ENCODE results near the gene SKI. TPM values are rescaled to one million over a fixed set of nuclear protein-coding genes. Genes with fewer than 3 reads are reported as not detected.

SKI gene
- polyA plus RNA-seq, 1 donor, result 46.1 TPM

GRCh38 chr1:2202008-2202575 is 26.0 kb upstream of the SKI start:
- 100% methylated on average over 6 of the region's 9 CpGs for WGBS (ENCODE audit: insufficient coverage, low lambda C conversion rate)
- Histone ChIP-seq H3K27ac (ENCODE audit: low read length) (no peak overlapping the region), H3K4me1 (ENCODE audit: control insufficient read depth, insufficient read depth, low read length) (peaks cover 33% of the 10 kb centered on the region), H3K4me3 (ENCODE audit: low read length) (no peak overlapping the region), H3K27me3 (ENCODE audit: control insufficient read depth, insufficient read depth, low read length) (no peaks in the 10 kb centered on the region), H3K36me3 (ENCODE audit: control insufficient read depth, insufficient read depth, low read length) (no peaks in the 10 kb centered on the region), H3K9me3 (ENCODE audit: control insufficient read depth, low read depth, low read length) (peaks cover 3% of the 10 kb centered on the region)
- DNase-seq, result no peak

- DNase-seq, result no peak
- no peaks in the 10 kb centered on the region for H3K27me3 ChIP-seq (ENCODE audit: control insufficient read depth, insufficient read depth, low read length)
- H3K4me1 ChIP-seq (ENCODE audit: control insufficient read depth, insufficient read depth, low read length), result peaks cover 38% of the 10 kb centered on the region
- H3K36me3 ChIP-seq (ENCODE audit: control insufficient read depth, insufficient read depth, low read length), result no peaks in the 10 kb centered on the region
- peaks cover 5% of the 10 kb centered on the region for H3K9me3 ChIP-seq (ENCODE audit: control insufficient read depth, low read depth, low read length)
- no CpG with 5 or more reads among the region's 15 CpGs for WGBS (ENCODE audit: insufficient coverage, low lambda C conversion rate)
- H3K27ac ChIP-seq (ENCODE audit: low read length), result no peak overlapping the region
- no peak overlapping the region for H3K4me3 ChIP-seq (ENCODE audit: low read length)
These were observed 25.1 kb upstream of the SKI start for GRCh38 chr1:2202843-2203601.

GRCh38 chr1:2203671-2204414 is 24.3 kb upstream of the SKI start:
- H3K4me3 ChIP-seq (ENCODE audit: low read length), result peak overlapping the region; percentile 49
- H3K27ac ChIP-seq (ENCODE audit: low read length), result no peak overlapping the region
- DNase-seq, result no peak
- peaks cover 5% of the 10 kb centered on the region for H3K9me3 ChIP-seq (ENCODE audit: control insufficient read depth, low read depth, low read length)
- H3K36me3 ChIP-seq (ENCODE audit: control insufficient read depth, insufficient read depth, low read length), result no peaks in the 10 kb centered on the region
- WGBS (ENCODE audit: insufficient coverage, low lambda C conversion rate), result no CpG with 5 or more reads among the region's 25 CpGs
- H3K4me1 ChIP-seq (ENCODE audit: control insufficient read depth, insufficient read depth, low read length), result peaks cover 39% of the 10 kb centered on the region
- no peaks in the 10 kb centered on the region for H3K27me3 ChIP-seq (ENCODE audit: control insufficient read depth, insufficient read depth, low read length)

- Histone ChIP-seq H3K27ac (ENCODE audit: low read length) (peak overlapping the region; percentile 48), H3K27me3 (ENCODE audit: control insufficient read depth, insufficient read depth, low read length) (no peaks in the 10 kb centered on the region), H3K4me1 (ENCODE audit: control insufficient read depth, insufficient read depth, low read length) (peaks cover 41% of the 10 kb centered on the region), H3K4me3 (ENCODE audit: low read length) (peak overlapping the region; percentile 49), H3K9me3 (ENCODE audit: control insufficient read depth, low read depth, low read length) (peaks cover 5% of the 10 kb centered on the region), H3K36me3 (ENCODE audit: control insufficient read depth, insufficient read depth, low read length) (no peaks in the 10 kb centered on the region)
- no CpG with 5 or more reads among the region's 60 CpGs for WGBS (ENCODE audit: insufficient coverage, low lambda C conversion rate)
- peak; percentile 65 to 71 for DNase-seq
These were observed 23.5 kb upstream of the SKI start for GRCh38 chr1:2204415-2205190.

- H3K36me3 ChIP-seq (ENCODE audit: control insufficient read depth, insufficient read depth, low read length), result no peaks in the 10 kb centered on the region
- H3K9me3 ChIP-seq (ENCODE audit: control insufficient read depth, low read depth, low read length), result peaks cover 5% of the 10 kb centered on the region
- peaks cover 43% of the 10 kb centered on the region for H3K4me1 ChIP-seq (ENCODE audit: control insufficient read depth, insufficient read depth, low read length)
- no CpG with 5 or more reads among the region's 84 CpGs for WGBS (ENCODE audit: insufficient coverage, low lambda C conversion rate)
- H3K4me3 ChIP-seq (ENCODE audit: low read length), result peak overlapping the region; percentile 35
- H3K27ac ChIP-seq (ENCODE audit: low read length), result peak overlapping the region; percentile 42
- H3K27me3 ChIP-seq (ENCODE audit: control insufficient read depth, insufficient read depth, low read length), result no peaks in the 10 kb centered on the region
- peak; percentile 89 to 92 for DNase-seq
These were observed 22.7 kb upstream of the SKI start for GRCh38 chr1:2205191-2205952.

GRCh38 chr1:2206813-2207487 is 21.2 kb upstream of the SKI start:
- peaks cover 5% of the 10 kb centered on the region for H3K9me3 ChIP-seq (ENCODE audit: control insufficient read depth, low read depth, low read length)
- H3K36me3 ChIP-seq (ENCODE audit: control insufficient read depth, insufficient read depth, low read length), result no peaks in the 10 kb centered on the region
- H3K4me3 ChIP-seq (ENCODE audit: low read length), result no peak overlapping the region
- no CpG with 5 or more reads among the region's 16 CpGs for WGBS (ENCODE audit: insufficient coverage, low lambda C conversion rate)
- H3K27me3 ChIP-seq (ENCODE audit: control insufficient read depth, insufficient read depth, low read length), result no peaks in the 10 kb centered on the region
- peaks cover 44% of the 10 kb centered on the region for H3K4me1 ChIP-seq (ENCODE audit: control insufficient read depth, insufficient read depth, low read length)
- DNase-seq, result no peak
- H3K27ac ChIP-seq (ENCODE audit: low read length), result peak overlapping the region; percentile 50

GRCh38 chr1:2208309-2209239 is 19.5 kb upstream of the SKI start:
- Histone ChIP-seq H3K9me3 (ENCODE audit: control insufficient read depth, low read depth, low read length) (peaks cover 5% of the 10 kb centered on the region), H3K36me3 (ENCODE audit: control insufficient read depth, insufficient read depth, low read length) (no peaks in the 10 kb centered on the region), H3K27me3 (ENCODE audit: control insufficient read depth, insufficient read depth, low read length) (no peaks in the 10 kb centered on the region), H3K27ac (ENCODE audit: low read length) (peak overlapping the region; percentile 50), H3K4me1 (ENCODE audit: control insufficient read depth, insufficient read depth, low read length) (peaks cover 60% of the 10 kb centered on the region), H3K4me3 (ENCODE audit: low read length) (no peak overlapping the region)
- DNase-seq, result peak; percentile 65 to 78
- no CpG with 5 or more reads among the region's 24 CpGs for WGBS (ENCODE audit: insufficient coverage, low lambda C conversion rate)

GRCh38 chr1:2209400-2210083 is 18.6 kb upstream of the SKI start:
- no peak overlapping the region for H3K4me3 ChIP-seq (ENCODE audit: low read length)
- no peaks in the 10 kb centered on the region for H3K36me3 ChIP-seq (ENCODE audit: control insufficient read depth, insufficient read depth, low read length)
- DNase-seq, result no peak
- no CpG with 5 or more reads among the region's 18 CpGs for WGBS (ENCODE audit: insufficient coverage, low lambda C conversion rate)
- no peaks in the 10 kb centered on the region for H3K27me3 ChIP-seq (ENCODE audit: control insufficient read depth, insufficient read depth, low read length)
- H3K9me3 ChIP-seq (ENCODE audit: control insufficient read depth, low read depth, low read length), result peaks cover 5% of the 10 kb centered on the region
- H3K4me1 ChIP-seq (ENCODE audit: control insufficient read depth, insufficient read depth, low read length), result peaks cover 61% of the 10 kb centered on the region
- H3K27ac ChIP-seq (ENCODE audit: low read length), result no peak overlapping the region
